Measurements from ENCODE around the gene NGFR. TPM values are rescaled to one million over a fixed set of nuclear protein-coding genes. Genes with fewer than 3 reads are reported as not detected.

Gene NGFR
- total and polyA plus RNA-seq, 2 donors (not counting 1 experiment from before 2014, with no cell fraction given) = 0.31 to 1.6 TPM

DNA sequence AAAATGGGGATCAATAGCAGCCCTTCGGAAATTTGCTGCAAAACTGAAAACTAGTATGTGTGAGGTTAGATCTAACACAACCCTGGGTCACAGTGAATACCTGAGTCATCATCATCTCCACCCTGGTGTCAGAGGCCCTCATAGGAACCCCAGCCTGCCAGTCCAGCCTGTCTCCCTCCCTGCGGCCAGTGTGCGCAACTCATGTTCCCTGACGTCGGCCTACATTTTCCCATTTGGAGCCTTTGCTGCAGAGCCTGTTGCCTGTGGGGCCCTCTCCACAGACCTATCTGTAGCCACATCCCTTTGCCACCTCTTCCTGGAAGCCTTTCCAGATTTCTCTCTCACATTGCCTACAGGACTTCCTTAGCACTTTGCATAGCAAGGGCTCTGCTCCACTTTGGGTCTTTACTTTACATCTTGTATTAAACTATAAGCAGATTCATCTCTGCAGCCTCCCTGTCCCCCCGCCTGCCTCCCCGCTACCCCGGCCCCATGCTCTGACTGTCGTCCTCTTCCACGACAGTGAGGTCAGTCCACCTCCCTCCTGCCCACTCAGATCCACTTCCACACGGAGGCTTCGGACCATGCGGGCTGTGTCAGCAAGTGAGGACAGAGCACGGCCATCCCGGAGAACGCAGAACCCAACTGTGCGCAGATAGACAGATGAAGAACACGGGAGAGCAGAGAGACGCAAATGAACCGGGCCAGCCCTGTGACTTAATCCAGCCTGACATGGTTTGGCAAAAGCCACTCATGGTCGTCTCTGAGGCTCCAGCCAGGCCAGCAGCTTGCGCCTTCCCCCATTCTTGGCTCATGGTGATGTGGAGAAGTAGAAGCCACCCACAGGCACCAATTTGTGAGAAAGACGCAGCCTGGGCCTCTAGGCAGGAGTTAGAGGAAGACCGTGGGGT, 31.0 kb downstream of the NGFR start:
- H3K27ac Mint-ChIP-seq = no peak overlapping the region
- Histone ChIP-seq H3K79me2 (ENCODE audit: control insufficient read depth, insufficient read depth, low read length) (no peaks in the 10 kb centered on the region), H2AFZ (ENCODE audit: insufficient read depth, low read depth, low read length, poor library complexity, severe bottlenecking) (no peak overlapping the region), H3K9ac (ENCODE audit: low read length) (no peak overlapping the region), H3K36me3 (replicated peaks in 1 of 2; ENCODE audit: control extremely low read depth in 1 of 2, control insufficient read depth in 1 of 2, extremely low read depth in 1 of 2, insufficient read depth in 2 of 2, low read length in 1 of 2) (no peaks in the 10 kb centered on the region), H3K27ac (ENCODE audit: low read length in 2 of 2) (no peak overlapping the region), H3K27me3 (replicated peaks in 1 of 4; ENCODE audit: control extremely low read depth in 1 of 4, control insufficient read depth in 3 of 4, insufficient read depth in 4 of 4, low read length in 3 of 4) (no peaks in the 10 kb centered on the region), H3K4me2 (replicated peaks; ENCODE audit: low read depth, low read length, poor library complexity, severe bottlenecking) (no peak overlapping the region), H3K9me3 (ENCODE audit: control extremely low read depth in 1 of 3, control insufficient read depth in 2 of 3, insufficient read depth in 1 of 3, low read length in 2 of 3) (no peaks in the 10 kb centered on the region), H4K20me1 (ENCODE audit: control insufficient read depth, insufficient read depth, low read length, poor library complexity, severe bottlenecking) (no peaks in the 10 kb centered on the region), H3K4me1 (ENCODE audit: control insufficient read depth in 2 of 2, insufficient read depth in 2 of 2, low read length in 2 of 2) (no peaks in the 10 kb centered on the region), H3K4me3 (ENCODE audit: control extremely low read depth in 1 of 5, extremely low read depth in 1 of 5, insufficient read depth in 1 of 5, low read depth in 2 of 5, low read length in 4 of 5) (no peak overlapping the region)
- ChIA-PET POLR2A (no interaction called here), CTCF (no interaction called here)
- H3K9me3 Mint-ChIP-seq (ENCODE audit: insufficient read depth) = no peaks in the 10 kb centered on the region
- H3K4me3 Mint-ChIP-seq = no peak overlapping the region
- no peak for DNase-seq
- WGBS (ENCODE audit: insufficient coverage) = 91% methylated on average over 24 of the region's 24 CpGs
- TF ChIP-seq, protein P1, sequence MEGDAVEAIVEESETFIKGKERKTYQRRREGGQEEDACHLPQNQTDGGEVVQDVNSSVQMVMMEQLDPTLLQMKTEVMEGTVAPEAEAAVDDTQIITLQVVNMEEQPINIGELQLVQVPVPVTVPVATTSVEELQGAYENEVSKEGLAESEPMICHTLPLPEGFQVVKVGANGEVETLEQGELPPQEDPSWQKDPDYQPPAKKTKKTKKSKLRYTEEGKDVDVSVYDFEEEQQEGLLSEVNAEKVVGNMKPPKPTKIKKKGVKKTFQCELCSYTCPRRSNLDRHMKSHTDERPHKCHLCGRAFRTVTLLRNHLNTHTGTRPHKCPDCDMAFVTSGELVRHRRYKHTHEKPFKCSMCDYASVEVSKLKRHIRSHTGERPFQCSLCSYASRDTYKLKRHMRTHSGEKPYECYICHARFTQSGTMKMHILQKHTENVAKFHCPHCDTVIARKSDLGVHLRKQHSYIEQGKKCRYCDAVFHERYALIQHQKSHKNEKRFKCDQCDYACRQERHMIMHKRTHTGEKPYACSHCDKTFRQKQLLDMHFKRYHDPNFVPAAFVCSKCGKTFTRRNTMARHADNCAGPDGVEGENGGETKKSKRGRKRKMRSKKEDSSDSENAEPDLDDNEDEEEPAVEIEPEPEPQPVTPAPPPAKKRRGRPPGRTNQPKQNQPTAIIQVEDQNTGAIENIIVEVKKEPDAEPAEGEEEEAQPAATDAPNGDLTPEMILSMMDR (IDR thresholded peaks at IDR 0.05) = no peak
- TF ChIP-seq EZH2 (IDR thresholded peaks at IDR 0.05; ENCODE audit: borderline replicate concordance, insufficient read depth, low read depth, low read length, poor library complexity, severe bottlenecking) = no peak
- intact Hi-C loops (cut with micrococcal nuclease) = no loop called here
- no peak for ATAC-seq (ENCODE audit: low read depth)
- H3K4me1 Mint-ChIP-seq = no peaks in the 10 kb centered on the region
- H3K27me3 Mint-ChIP-seq = peaks cover 45% of the 10 kb centered on the region

DNA sequence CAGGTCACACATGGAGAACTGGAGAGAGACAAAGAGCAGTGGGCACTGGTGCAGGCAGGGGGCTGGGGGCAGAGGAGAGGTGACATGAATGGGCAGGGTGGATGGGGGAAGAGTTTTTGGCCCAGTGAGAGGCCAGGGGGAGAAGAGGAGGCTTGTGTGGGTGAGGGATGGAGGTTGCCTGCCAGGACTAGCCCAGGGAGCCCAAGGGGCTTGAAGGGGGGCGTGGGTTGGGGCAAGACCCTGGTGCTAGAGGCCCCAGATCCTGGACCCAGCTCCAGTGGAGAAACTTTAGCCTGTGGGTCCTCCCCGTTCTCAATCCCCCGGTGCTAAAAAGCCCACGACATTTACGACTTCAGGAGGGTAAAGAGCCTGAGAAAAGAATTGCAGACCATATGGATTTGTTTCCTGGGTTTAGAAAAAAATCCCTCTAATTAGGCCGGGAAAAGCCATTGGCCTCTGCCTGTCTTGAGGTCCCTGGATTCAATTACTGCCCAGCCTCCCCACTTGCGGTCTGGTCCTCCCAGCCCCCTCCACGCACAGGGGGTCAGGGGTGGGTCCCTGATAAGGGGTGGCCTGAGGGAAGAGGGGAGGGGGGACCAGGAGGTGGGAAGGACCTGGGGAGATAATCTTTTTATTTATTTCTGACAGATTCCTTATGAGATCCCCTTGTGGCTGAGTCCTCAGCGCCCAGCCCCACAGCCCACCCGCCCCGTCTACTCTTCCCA, 33.0 kb downstream of the NGFR start:
- TF ChIP-seq EZH2 (IDR thresholded peaks at IDR 0.05; ENCODE audit: borderline replicate concordance, insufficient read depth, low read depth, low read length, poor library complexity, severe bottlenecking) = no peak
- TF ChIP-seq, protein P1 (IDR thresholded peaks at IDR 0.05) = no peak
- no peak overlapping the region for H3K9ac ChIP-seq (ENCODE audit: low read length)
- no peaks in the 10 kb centered on the region for H3K9me3 ChIP-seq (ENCODE audit: control extremely low read depth in 1 of 3, control insufficient read depth in 2 of 3, insufficient read depth in 1 of 3, low read length in 2 of 3)
- H3K4me3 Mint-ChIP-seq = no peak overlapping the region
- H3K27me3 Mint-ChIP-seq = peaks cover 46% of the 10 kb centered on the region
- no peaks in the 10 kb centered on the region for H3K4me1 Mint-ChIP-seq
- ChIA-PET CTCF (no interaction called here), POLR2A (no interaction called here)
- H2AFZ ChIP-seq (ENCODE audit: insufficient read depth, low read depth, low read length, poor library complexity, severe bottlenecking) = no peak overlapping the region
- no peaks in the 10 kb centered on the region for H3K79me2 ChIP-seq (ENCODE audit: control insufficient read depth, insufficient read depth, low read length)
- H3K27me3 ChIP-seq (replicated peaks in 1 of 4; ENCODE audit: control extremely low read depth in 1 of 4, control insufficient read depth in 3 of 4, insufficient read depth in 4 of 4, low read length in 3 of 4) = no peaks in the 10 kb centered on the region
- H3K9me3 Mint-ChIP-seq (ENCODE audit: insufficient read depth) = no peaks in the 10 kb centered on the region
- H3K4me3 ChIP-seq (ENCODE audit: control extremely low read depth in 1 of 5, extremely low read depth in 1 of 5, insufficient read depth in 1 of 5, low read depth in 2 of 5, low read length in 4 of 5) = no peak overlapping the region
- H3K27ac Mint-ChIP-seq = no peak overlapping the region
- intact Hi-C loops (cut with micrococcal nuclease) = no loop called here
- ATAC-seq (ENCODE audit: low read depth) (no peak), DNase-seq (no peak)
- 93% methylated on average over 6 of the region's 11 CpGs for WGBS (ENCODE audit: insufficient coverage)
- H3K4me2 ChIP-seq (replicated peaks; ENCODE audit: low read depth, low read length, poor library complexity, severe bottlenecking) = no peak overlapping the region
- no peaks in the 10 kb centered on the region for H4K20me1 ChIP-seq (ENCODE audit: control insufficient read depth, insufficient read depth, low read length, poor library complexity, severe bottlenecking)
- H3K4me1 ChIP-seq (ENCODE audit: control insufficient read depth in 2 of 2, insufficient read depth in 2 of 2, low read length in 2 of 2) = no peaks in the 10 kb centered on the region
- no peaks in the 10 kb centered on the region for H3K36me3 ChIP-seq (replicated peaks in 1 of 2; ENCODE audit: control extremely low read depth in 1 of 2, control insufficient read depth in 1 of 2, extremely low read depth in 1 of 2, insufficient read depth in 2 of 2, low read length in 1 of 2)
- H3K27ac ChIP-seq (ENCODE audit: low read length in 2 of 2) = no peak overlapping the region
